HL-60 (cell line): Measurements from ENCODE around the gene RB1.
"Not testable (repeated sequence)": the region's sequence is repeated elsewhere in the genome, so short reads cannot be mapped to it uniquely, and the experiment has no call there.

Experiments used
- DNase-seq, 2 experiments: peaks; one replicate each; pipeline ENCODE4 v3.0.0-alpha.2; 2010 to 2020; ENCODE audit warnings: low read depth in 1 of 2, low spot score in 1 of 2
- H3K27ac ChIP-seq: fragments of 250-450 bp; sonication (Bioruptor Pico); replicated peaks from 2 replicates; pipeline ENCODE4 v1.5.1; 2020; ENCODE audit warnings: mild to moderate bottlenecking, moderate library complexity
- H3K27me3 ChIP-seq: fragments of 250-450 bp; sonication (Bioruptor Pico); 2 replicates; pipeline ENCODE4 v1.5.1; 2021; ENCODE audit warnings: mild to moderate bottlenecking, moderate library complexity; ENCODE audit not compliant: insufficient read depth, poor library complexity, severe bottlenecking
- H3K4me3 ChIP-seq: replicated peaks from 2 replicates; pipeline ENCODE4 v1.5.1; 2011; ENCODE audit warnings: mild to moderate bottlenecking, control low read depth, low read length; ENCODE audit not compliant: insufficient read depth
- CTCF ChIP-seq: IDR thresholded peaks from one replicate; pipeline ENCODE4 v1.5.1; 2011; ENCODE audit warnings: low read length, control low read depth, inconsistent platforms; ENCODE audit not compliant: insufficient read depth
- GABPA ChIP-seq: IDR thresholded peaks from 2 replicates; pipeline ENCODE4 v1.6.1; 2012; ENCODE audit warnings: low read depth
- POLR2AphosphoS5 ChIP-seq: IDR thresholded peaks from 2 replicates; pipeline ENCODE4 v1.6.1; 2012; ENCODE audit warnings: low read depth
- REST ChIP-seq: IDR thresholded peaks from 2 replicates; pipeline ENCODE4 v1.6.1; 2012; ENCODE audit warnings: low read depth; ENCODE audit not compliant: insufficient replicate concordance
- SPI1 ChIP-seq: IDR thresholded peaks from 2 replicates; pipeline ENCODE4 v1.6.1; 2012; ENCODE audit warnings: low read depth, mild to moderate bottlenecking, borderline replicate concordance

Gene RB1

GRCh38 chr13:48334534-48335127 is 31.1 kb downstream of the RB1 start:
- Histone ChIP-seq H3K27ac (0 out of 2 replicates have a peak overlapping the region, but pooled peaks have one; percentile 16), H3K27me3 (no peaks in the 10 kb centered on the region), H3K4me3 (no peak overlapping the region)
- TF ChIP-seq SPI1 (no peak), CTCF (peak; percentile 40)
- no peak for DNase-seq

- not testable (repeated sequence) for H3K27me3 ChIP-seq, H3K27ac ChIP-seq, H3K4me3 ChIP-seq, DNase-seq
These were observed 35.6 kb downstream of the RB1 start for GRCh38 chr13:48339198-48339597.

GRCh38 chr13:48344264-48344663 is 40.7 kb downstream of the RB1 start:
- H3K27ac ChIP-seq = no peak overlapping the region
- no peak overlapping the region for H3K4me3 ChIP-seq
- DNase-seq = no peak
- no peak for TF ChIP-seq CTCF
- no peak for TF ChIP-seq SPI1
- no peak for TF ChIP-seq POLR2AphosphoS5
- TF ChIP-seq REST = no peak
- no peak for TF ChIP-seq GABPA
- H3K27me3 ChIP-seq = no peaks in the 10 kb centered on the region

GRCh38 chr13:48346583-48346982 is 43.0 kb downstream of the RB1 start:
- H3K27ac ChIP-seq = no peak overlapping the region
- no peak for TF ChIP-seq REST
- no peak for TF ChIP-seq POLR2AphosphoS5
- no peak for TF ChIP-seq SPI1
- no peak for TF ChIP-seq GABPA
- TF ChIP-seq CTCF = no peak
- no peak for DNase-seq
- H3K4me3 ChIP-seq = no peak overlapping the region
- no peaks in the 10 kb centered on the region for H3K27me3 ChIP-seq
